Muscle of leg (tissue), 11 donors: ENCODE results near the gene DIP2C. TPM values are rescaled to one million over a fixed set of nuclear protein-coding genes. Genes with fewer than 3 reads are reported as not detected.
"Not testable (repeated sequence)": the region's sequence is repeated elsewhere in the genome, so short reads cannot be mapped to it uniquely, and the experiment has no call there.

Experiments used
- DNase-seq: peaks from one replicate; pipeline ENCODE4 v3.0.0; 2013
- H3K27ac ChIP-seq: one replicate; pipeline ENCODE4 v1.5.1; 2013; ENCODE audit warnings: mild to moderate bottlenecking, low read length, control low read depth
- H3K27me3 ChIP-seq: one replicate; pipeline ENCODE4 v1.6.1; 2013; ENCODE audit warnings: low read length; ENCODE audit not compliant: control insufficient read depth, insufficient read depth
- H3K36me3 ChIP-seq: one replicate; pipeline ENCODE4 v1.6.1; 2013; ENCODE audit warnings: low read length; ENCODE audit not compliant: control insufficient read depth, insufficient read depth
- H3K4me1 ChIP-seq: one replicate; pipeline ENCODE4 v1.6.1; 2013; ENCODE audit warnings: low read length; ENCODE audit not compliant: control insufficient read depth, insufficient read depth
- H3K4me3 ChIP-seq: one replicate; pipeline ENCODE4 v1.5.1; 2013; ENCODE audit warnings: low read length, control low read depth
- H3K9me3 ChIP-seq: replicated peaks from 2 replicates; pipeline ENCODE4 v1.6.1; 2013; ENCODE audit warnings: low read depth, low read length; ENCODE audit not compliant: control insufficient read depth
- WGBS: methylation state at CpG from one replicate; pipeline ENCODE4 v1.1.5; 2013; ENCODE audit warnings: missing lambda C conversion rate; ENCODE audit not compliant: insufficient coverage; 5-methylcytosine and 5-hydroxymethylcytosine counted together
- polyA plus RNA-seq, 8 donors: library from polyadenylated mRNA; unstranded; fragments of 120-200 nt; gene quantifications; one replicate each; pipeline versions ENCODE4 v1.2.1 to v1.2.3, GENCODE V29; 2013; ENCODE audit warnings: inconsistent platforms in 1 of 8, low replicate concordance in 1 of 8; ENCODE audit not compliant: insufficient read length in 8 of 8, insufficient read depth in 1 of 8
- total RNA-seq: library from RNA; stranded (reverse); fragments of 120-200 nt; gene quantifications from one replicate; pipeline ENCODE4 v1.2.4, GENCODE V29; 2013

Gene DIP2C
- total and polyA plus RNA-seq, 9 donors, result 15.1 to 30.8 (median 24.8) TPM

GRCh38 chr10:536935-537334 lies 152.5 kb downstream of the DIP2C start:
- H3K36me3 ChIP-seq, result no peaks in the 10 kb centered on the region
- no peaks in the 10 kb centered on the region for H3K27me3 ChIP-seq
- DNase-seq, result no peak
- no peak overlapping the region for H3K4me3 ChIP-seq
- 70% methylated on average over 2 of the region's 5 CpGs for WGBS
- no peaks in the 10 kb centered on the region for H3K9me3 ChIP-seq
- no peak overlapping the region for H3K27ac ChIP-seq
- H3K4me1 ChIP-seq, result peaks cover 2% of the 10 kb centered on the region

DNA sequence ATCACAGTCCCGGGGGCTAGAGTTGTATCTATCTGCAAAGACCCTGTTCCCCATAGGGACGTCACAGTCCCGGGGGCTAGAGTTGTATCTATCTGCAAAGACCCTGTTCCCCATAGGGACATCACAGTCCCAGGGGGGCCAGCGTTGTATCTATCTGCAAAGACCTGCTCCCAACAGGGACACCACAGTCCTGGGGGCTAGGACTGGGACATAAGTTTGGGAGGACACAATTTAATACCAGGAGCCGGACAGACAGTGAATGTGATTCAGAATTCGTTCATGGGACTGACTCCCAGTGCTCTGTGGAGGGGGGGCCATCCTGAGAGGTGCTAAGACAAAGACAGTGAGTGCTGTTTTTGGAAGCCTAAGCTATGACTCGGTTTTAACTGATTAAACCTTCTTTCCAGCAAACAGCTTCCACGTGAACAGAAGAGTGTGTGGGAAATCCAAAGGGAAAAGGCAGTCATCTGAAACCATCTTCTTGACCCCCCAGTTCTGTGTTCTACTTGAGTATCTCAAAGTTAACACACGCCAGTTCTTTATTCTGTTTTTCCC lies 153.0 kb downstream of the DIP2C start:
- H3K4me1 ChIP-seq, result no peaks in the 10 kb centered on the region
- H3K4me3 ChIP-seq, result no peak overlapping the region
- no peaks in the 10 kb centered on the region for H3K9me3 ChIP-seq
- 90% methylated on average over 2 of the region's 9 CpGs for WGBS
- H3K27ac ChIP-seq, result no peak overlapping the region
- no peak for DNase-seq
- no peaks in the 10 kb centered on the region for H3K27me3 ChIP-seq
- no peaks in the 10 kb centered on the region for H3K36me3 ChIP-seq

DNA sequence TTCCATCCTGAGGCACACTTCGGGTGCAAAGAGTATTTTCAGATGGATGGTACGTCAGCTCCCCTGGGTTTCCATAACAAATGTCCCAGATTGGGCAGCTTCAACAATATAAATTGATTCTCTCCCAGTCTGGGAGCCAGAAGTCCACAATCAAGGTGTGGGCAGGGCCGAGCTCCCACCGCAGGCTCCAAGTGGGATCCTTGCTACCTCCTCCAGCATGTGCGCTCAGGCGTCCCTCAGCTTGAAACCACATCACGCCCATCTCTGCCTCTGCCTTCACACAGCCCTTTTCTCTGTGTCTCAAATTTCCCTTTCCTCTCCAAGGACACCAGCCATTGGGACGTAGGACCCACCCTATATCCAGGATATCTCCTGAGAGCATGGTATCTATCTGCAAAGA lies 153.5 kb downstream of the DIP2C start:
- H3K4me3 ChIP-seq, result no peak overlapping the region
- H3K4me1 ChIP-seq, result no peaks in the 10 kb centered on the region
- WGBS, result 91% methylated on average over 8 of the region's 8 CpGs

GRCh38 chr10:535051-535450 lies 154.4 kb downstream of the DIP2C start:
- WGBS, result 51% methylated on average over 2 of the region's 9 CpGs

More for the DNA sequence above, 153.5 kb downstream of the DIP2C start:
- no peak for DNase-seq
- Histone ChIP-seq H3K27me3 (no peaks in the 10 kb centered on the region), H3K36me3 (no peaks in the 10 kb centered on the region), H3K9me3 (no peaks in the 10 kb centered on the region), H3K27ac (no peak overlapping the region)

GRCh38 chr10:534047-534566 lies 155.4 kb downstream of the DIP2C start:
- Histone ChIP-seq H3K27ac (no peak overlapping the region), H3K4me1 (peaks cover 6% of the 10 kb centered on the region), H3K4me3 (no peak overlapping the region), H3K36me3 (no peaks in the 10 kb centered on the region), H3K9me3 (no peaks in the 10 kb centered on the region), H3K27me3 (no peaks in the 10 kb centered on the region)
- no peak for DNase-seq
- 88% methylated on average over 4 of the region's 14 CpGs for WGBS

More at GRCh38 chr10:535051-535450, 154.4 kb downstream of the DIP2C start:
- Histone ChIP-seq H3K27me3 (no peaks in the 10 kb centered on the region), H3K9me3 (no peaks in the 10 kb centered on the region), H3K4me3 (no peak overlapping the region), H3K36me3 (no peaks in the 10 kb centered on the region), H3K4me1 (no peaks in the 10 kb centered on the region), H3K27ac (no peak overlapping the region)
- DNase-seq, result no peak

DNA sequence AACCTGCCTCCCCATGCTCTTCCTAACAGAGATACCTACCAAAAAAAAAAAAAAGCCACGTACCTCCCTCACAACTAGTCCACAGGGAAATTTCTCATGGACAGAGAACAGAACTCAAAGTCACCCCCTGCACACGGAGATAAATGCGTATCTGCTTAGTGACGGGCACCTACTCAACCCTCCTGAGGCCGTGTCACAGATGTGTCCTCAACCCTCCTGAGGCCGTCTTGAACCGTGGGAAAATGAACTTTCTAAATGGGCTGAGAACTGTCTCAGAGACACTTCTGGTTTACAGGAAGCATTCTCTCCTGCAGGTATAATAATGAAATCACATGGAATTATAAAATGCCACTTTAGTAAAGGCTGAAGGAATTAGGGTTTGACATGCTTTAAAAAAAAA lies 155.9 kb downstream of the DIP2C start:
- Histone ChIP-seq H3K9me3 (no peaks in the 10 kb centered on the region), H3K4me3 (no peak overlapping the region), H3K27ac (no peak overlapping the region), H3K27me3 (no peaks in the 10 kb centered on the region), H3K4me1 (peaks cover 6% of the 10 kb centered on the region), H3K36me3 (no peaks in the 10 kb centered on the region)
- 79% methylated on average over 6 of the region's 7 CpGs for WGBS
- DNase-seq, result no peak

DNA sequence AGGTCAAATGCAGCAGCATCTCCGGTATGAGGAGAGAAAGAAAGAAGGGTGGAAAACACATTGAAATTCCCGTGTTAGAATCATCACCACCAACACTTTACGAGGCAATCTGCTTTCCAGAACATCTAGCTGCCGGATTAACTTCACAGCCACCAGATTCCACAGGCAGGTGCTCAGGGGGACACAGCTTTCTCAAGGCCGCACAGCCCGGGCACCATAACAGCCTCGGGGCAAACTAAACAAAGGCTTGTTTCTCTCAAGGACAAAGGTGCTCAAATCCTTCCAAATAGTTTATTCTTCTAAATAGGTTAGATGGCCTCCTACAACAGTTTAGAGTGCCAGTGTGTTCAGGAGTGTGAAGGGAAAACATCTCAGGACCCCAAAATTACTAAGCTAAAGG lies 156.3 kb downstream of the DIP2C start:
- no peak for DNase-seq
- 75% methylated on average over 2 of the region's 7 CpGs for WGBS
- H3K9me3 ChIP-seq, result no peaks in the 10 kb centered on the region

DNA sequence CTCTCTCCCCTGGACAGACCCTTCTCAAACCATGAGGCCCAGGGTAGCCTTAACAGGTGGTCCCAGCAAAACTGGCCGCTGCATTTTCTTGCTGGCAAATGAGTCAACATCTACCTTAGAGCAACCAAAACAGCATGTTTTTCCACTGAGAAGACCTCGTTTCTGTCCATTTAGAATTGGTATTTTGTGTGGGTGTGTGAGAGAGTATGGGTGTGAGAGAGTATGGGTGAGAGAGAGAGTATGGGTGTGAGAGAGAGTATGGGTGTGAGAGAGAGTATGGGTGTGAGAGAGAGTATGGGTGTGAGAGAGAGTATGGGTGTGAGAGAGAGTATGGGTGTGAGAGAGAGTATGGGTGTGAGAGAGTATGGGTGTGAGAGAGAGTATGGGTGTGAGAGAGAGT lies 157.1 kb downstream of the DIP2C start:
- H3K4me1 ChIP-seq, H3K36me3 ChIP-seq, H3K9me3 ChIP-seq, DNase-seq, H3K27ac ChIP-seq, H3K27me3 ChIP-seq, H3K4me3 ChIP-seq: not testable (repeated sequence)
- WGBS, result 50% methylated on average over 1 of the region's 2 CpGs

More for the DNA sequence above, 156.3 kb downstream of the DIP2C start:
- Histone ChIP-seq H3K4me3 (no peak overlapping the region), H3K27ac (no peak overlapping the region), H3K27me3 (no peaks in the 10 kb centered on the region), H3K36me3 (no peaks in the 10 kb centered on the region), H3K4me1 (peaks cover 6% of the 10 kb centered on the region)

- H3K4me1 ChIP-seq, result peaks cover 6% of the 10 kb centered on the region
- H3K27me3 ChIP-seq, result no peaks in the 10 kb centered on the region
- H3K27ac ChIP-seq, result no peak overlapping the region
- no peak overlapping the region for H3K4me3 ChIP-seq
- WGBS, result 82% methylated on average over 8 of the region's 18 CpGs
- no peak for DNase-seq
- no peaks in the 10 kb centered on the region for H3K9me3 ChIP-seq
- no peaks in the 10 kb centered on the region for H3K36me3 ChIP-seq
Measured at GRCh38 chr10:531541-531940, 157.9 kb downstream of the DIP2C start.

GRCh38 chr10:530717-531116 lies 158.8 kb downstream of the DIP2C start:
- no peak for DNase-seq
- no peaks in the 10 kb centered on the region for H3K36me3 ChIP-seq
- H3K4me3 ChIP-seq, result no peak overlapping the region
- peaks cover 6% of the 10 kb centered on the region for H3K4me1 ChIP-seq
- no peaks in the 10 kb centered on the region for H3K27me3 ChIP-seq
- H3K9me3 ChIP-seq, result no peaks in the 10 kb centered on the region
- WGBS, result 76% methylated on average over 15 of the region's 16 CpGs
- H3K27ac ChIP-seq, result no peak overlapping the region
